PC-9 (cell line): ENCODE data around the gene ARHGAP24.

ENCODE experiments used
- EZH2 ChIP-seq: fragments of 200-600 bp; sonication (generic); IDR thresholded peaks from 2 replicates; pipeline ENCODE4 v1.8.0; 2017; ENCODE audit warnings: antibody characterized with exemption, low read depth
- TF ChIP-seq, protein P1 (sequence below): fragments of 200-600 bp; sonication (generic); conservative IDR thresholded peaks from 2 replicates; pipeline ENCODE4 v1.6.1; 2017; ENCODE audit warnings: mixed run types, antibody characterized with exemption, mild to moderate bottlenecking, moderate library complexity

- TF ChIP-seq EZH2: no peak
- TF ChIP-seq, protein P1, sequence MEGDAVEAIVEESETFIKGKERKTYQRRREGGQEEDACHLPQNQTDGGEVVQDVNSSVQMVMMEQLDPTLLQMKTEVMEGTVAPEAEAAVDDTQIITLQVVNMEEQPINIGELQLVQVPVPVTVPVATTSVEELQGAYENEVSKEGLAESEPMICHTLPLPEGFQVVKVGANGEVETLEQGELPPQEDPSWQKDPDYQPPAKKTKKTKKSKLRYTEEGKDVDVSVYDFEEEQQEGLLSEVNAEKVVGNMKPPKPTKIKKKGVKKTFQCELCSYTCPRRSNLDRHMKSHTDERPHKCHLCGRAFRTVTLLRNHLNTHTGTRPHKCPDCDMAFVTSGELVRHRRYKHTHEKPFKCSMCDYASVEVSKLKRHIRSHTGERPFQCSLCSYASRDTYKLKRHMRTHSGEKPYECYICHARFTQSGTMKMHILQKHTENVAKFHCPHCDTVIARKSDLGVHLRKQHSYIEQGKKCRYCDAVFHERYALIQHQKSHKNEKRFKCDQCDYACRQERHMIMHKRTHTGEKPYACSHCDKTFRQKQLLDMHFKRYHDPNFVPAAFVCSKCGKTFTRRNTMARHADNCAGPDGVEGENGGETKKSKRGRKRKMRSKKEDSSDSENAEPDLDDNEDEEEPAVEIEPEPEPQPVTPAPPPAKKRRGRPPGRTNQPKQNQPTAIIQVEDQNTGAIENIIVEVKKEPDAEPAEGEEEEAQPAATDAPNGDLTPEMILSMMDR: no peak
These were observed 259.5 kb downstream of the ARHGAP24 start for GRCh38 chr4:85734424-85734831.
